ENCODE data around the gene CDK15. TPM values are rescaled to one million over a fixed set of nuclear protein-coding genes. Genes with fewer than 3 reads are reported as not detected.

CDK15 gene
- total RNA-seq, 4 donors from 2014 or later, result 0.11 to 0.29 TPM; not detected in 2

DNA sequence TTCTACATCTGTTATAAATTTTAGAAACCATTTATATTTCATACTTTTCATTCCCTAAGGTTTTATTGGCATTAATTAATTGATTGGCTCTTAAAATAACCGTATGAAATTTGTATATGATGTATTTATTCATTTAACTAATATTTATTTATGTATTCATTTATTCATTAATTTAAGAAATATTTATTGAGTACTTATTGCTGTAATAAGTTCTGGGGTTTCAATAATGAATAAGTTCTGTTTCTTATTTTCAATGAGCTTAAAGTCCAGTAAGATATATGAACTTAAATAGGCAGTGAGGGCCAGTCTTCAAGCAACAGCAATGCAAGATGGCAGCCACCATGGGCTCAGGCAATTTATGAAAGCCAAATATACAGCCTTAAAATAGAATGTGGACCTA lies 17.9 kb downstream of the CDK15 start:
- H3K4me1 ChIP-seq, result no peaks in the 10 kb centered on the region
- H3K36me3 ChIP-seq, result no peaks in the 10 kb centered on the region
- no peaks in the 10 kb centered on the region for H3K27me3 ChIP-seq
- H3K27ac ChIP-seq, result no peak overlapping the region
- no peak for DNase-seq
- no peak overlapping the region for H3K4me3 ChIP-seq
- in situ Hi-C loops (cut with MboI; ENCODE audit: low sequenced_read_pairs in 4 of 4), result no loop called here
- intact Hi-C loops (cut with DNase I; ENCODE audit: low total_unique reads), result no loop called here
- no peaks in the 10 kb centered on the region for H3K9me3 ChIP-seq
- TF ChIP-seq, protein P1, sequence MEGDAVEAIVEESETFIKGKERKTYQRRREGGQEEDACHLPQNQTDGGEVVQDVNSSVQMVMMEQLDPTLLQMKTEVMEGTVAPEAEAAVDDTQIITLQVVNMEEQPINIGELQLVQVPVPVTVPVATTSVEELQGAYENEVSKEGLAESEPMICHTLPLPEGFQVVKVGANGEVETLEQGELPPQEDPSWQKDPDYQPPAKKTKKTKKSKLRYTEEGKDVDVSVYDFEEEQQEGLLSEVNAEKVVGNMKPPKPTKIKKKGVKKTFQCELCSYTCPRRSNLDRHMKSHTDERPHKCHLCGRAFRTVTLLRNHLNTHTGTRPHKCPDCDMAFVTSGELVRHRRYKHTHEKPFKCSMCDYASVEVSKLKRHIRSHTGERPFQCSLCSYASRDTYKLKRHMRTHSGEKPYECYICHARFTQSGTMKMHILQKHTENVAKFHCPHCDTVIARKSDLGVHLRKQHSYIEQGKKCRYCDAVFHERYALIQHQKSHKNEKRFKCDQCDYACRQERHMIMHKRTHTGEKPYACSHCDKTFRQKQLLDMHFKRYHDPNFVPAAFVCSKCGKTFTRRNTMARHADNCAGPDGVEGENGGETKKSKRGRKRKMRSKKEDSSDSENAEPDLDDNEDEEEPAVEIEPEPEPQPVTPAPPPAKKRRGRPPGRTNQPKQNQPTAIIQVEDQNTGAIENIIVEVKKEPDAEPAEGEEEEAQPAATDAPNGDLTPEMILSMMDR (IDR thresholded peaks at IDR 0.05 in 4 of 5, conservative IDR thresholded peaks at IDR 0.05 in 1 of 5), result no peak
- TF ChIP-seq POLR2A (IDR thresholded peaks at IDR 0.05), result no peak
- ATAC-seq, result no peak

DNA sequence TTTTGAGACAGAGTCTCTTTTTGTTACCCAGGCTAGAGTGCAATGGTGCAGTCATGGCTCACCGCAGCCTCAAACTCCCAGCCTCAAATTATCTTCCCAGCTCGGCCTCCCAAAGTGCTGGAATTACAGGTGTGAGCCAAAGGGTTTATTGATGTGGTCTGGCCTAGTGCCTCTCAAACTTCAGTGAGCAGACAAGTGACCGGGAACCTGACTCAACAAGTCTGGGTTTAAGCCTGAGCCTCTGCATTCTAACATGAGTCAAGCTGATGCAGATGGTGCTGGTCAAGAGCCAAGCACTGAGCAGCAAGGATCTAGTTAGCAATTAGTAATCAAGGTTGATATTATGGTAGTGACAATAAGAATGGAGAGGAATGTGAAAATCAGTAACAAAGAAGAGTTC lies 21.3 kb downstream of the CDK15 start:
- no peak for ATAC-seq
- Histone ChIP-seq H3K27me3 (no peaks in the 10 kb centered on the region), H3K36me3 (no peaks in the 10 kb centered on the region), H3K27ac (no peak overlapping the region), H3K4me3 (no peak overlapping the region), H3K9me3 (no peaks in the 10 kb centered on the region), H3K4me1 (no peaks in the 10 kb centered on the region)
- no peak for DNase-seq
- TF ChIP-seq, protein P1 (IDR thresholded peaks at IDR 0.05 in 4 of 5, conservative IDR thresholded peaks at IDR 0.05 in 1 of 5), result no peak
- TF ChIP-seq POLR2A (IDR thresholded peaks at IDR 0.05), result no peak
- intact Hi-C loops (cut with DNase I; ENCODE audit: low total_unique reads) (no loop called here), in situ Hi-C loops (cut with MboI; ENCODE audit: low sequenced_read_pairs in 4 of 4) (no loop called here)

DNA sequence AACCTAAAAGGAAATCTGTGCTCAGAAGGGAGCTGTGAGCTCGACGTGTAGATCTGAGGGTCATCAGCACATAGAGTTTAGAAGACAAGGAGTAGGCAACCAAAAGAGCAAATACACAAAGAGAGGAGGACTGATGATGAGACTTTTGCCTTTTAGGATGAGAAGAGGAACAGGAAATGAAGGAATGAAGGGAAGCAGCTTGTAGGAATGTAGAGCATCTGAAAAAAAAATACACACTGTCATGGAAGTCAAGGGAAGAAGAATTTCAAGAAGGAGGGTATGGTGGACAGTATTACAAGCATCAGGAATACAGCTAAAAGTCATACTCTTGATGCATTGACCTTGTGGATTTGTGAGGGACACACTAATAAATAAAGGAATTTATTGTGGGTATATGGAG lies 21.9 kb downstream of the CDK15 start:
- TF ChIP-seq POLR2A (IDR thresholded peaks at IDR 0.05), result no peak
- TF ChIP-seq, protein P1 (IDR thresholded peaks at IDR 0.05 in 4 of 5, conservative IDR thresholded peaks at IDR 0.05 in 1 of 5), result no peak
- in situ Hi-C loops (cut with MboI; ENCODE audit: low sequenced_read_pairs in 4 of 4), result no loop called here
- Histone ChIP-seq H3K4me1 (no peaks in the 10 kb centered on the region), H3K9me3 (no peaks in the 10 kb centered on the region), H3K27ac (no peak overlapping the region), H3K36me3 (no peaks in the 10 kb centered on the region), H3K27me3 (no peaks in the 10 kb centered on the region), H3K4me3 (no peak overlapping the region)
- DNase-seq (no peak), ATAC-seq (no peak)
- intact Hi-C loops (cut with DNase I; ENCODE audit: low total_unique reads), result no loop called here

DNA sequence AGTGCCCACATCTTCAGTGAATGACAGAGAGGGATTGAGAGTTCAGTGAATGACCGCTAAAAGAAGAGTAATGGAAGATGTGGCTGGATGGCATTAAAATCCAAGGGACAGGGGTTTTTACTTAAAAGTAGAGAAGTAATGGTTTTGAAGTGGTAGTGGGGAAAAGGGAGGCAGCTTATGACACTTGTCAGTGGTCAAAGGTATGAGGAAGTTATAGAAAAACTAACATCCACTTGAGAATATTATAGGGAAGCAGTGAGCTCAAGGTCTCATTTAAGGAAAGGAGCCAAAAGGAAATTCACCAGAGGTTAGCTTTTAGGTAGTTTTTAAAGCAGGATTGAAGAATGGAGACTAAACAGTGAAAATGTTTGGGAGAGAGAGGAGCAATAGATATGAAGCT lies 24.3 kb downstream of the CDK15 start:
- Histone ChIP-seq H3K27me3 (no peaks in the 10 kb centered on the region), H3K4me3 (no peak overlapping the region), H3K9me3 (no peaks in the 10 kb centered on the region), H3K4me1 (no peaks in the 10 kb centered on the region), H3K27ac (no peak overlapping the region), H3K36me3 (no peaks in the 10 kb centered on the region)
- intact Hi-C loops (cut with DNase I; ENCODE audit: low total_unique reads), result no loop called here
- no peak for ATAC-seq
- in situ Hi-C loops (cut with MboI; ENCODE audit: low sequenced_read_pairs in 4 of 4), result no loop called here
- TF ChIP-seq, protein P1 (IDR thresholded peaks at IDR 0.05 in 4 of 5, conservative IDR thresholded peaks at IDR 0.05 in 1 of 5), result no peak
- no peak for TF ChIP-seq POLR2A (IDR thresholded peaks at IDR 0.05)
- no peak for DNase-seq

DNA sequence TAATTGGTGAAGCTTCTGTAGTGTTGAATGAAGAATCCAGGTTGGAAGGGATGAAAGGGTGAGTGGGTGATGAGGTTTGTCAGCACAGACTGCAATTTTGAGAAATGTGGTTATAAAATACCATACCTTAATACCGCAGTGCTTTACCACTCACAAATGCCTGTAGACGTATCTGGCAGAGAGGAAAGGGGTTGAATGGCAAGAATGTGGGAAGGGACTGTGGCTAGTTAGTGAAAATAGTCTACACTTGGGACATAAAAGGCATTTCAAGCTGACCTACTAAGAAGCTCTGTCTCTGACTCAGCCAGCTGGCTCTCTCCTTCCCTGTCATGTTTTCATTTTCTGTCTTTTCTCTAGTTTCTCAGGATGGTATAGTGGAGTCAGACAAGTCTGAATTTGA lies 25.1 kb downstream of the CDK15 start:
- H3K27me3 ChIP-seq, result no peaks in the 10 kb centered on the region
- H3K27ac ChIP-seq, result no peak overlapping the region
- no peaks in the 10 kb centered on the region for H3K9me3 ChIP-seq
- DNase-seq (no peak), ATAC-seq (no peak)
- intact Hi-C loops (cut with DNase I; ENCODE audit: low total_unique reads), result no loop called here
- no peaks in the 10 kb centered on the region for H3K4me1 ChIP-seq
- H3K36me3 ChIP-seq, result no peaks in the 10 kb centered on the region
- in situ Hi-C loops (cut with MboI; ENCODE audit: low sequenced_read_pairs in 4 of 4), result no loop called here
- no peak overlapping the region for H3K4me3 ChIP-seq
- no peak for TF ChIP-seq POLR2A (IDR thresholded peaks at IDR 0.05)
- TF ChIP-seq, protein P1 (IDR thresholded peaks at IDR 0.05 in 4 of 5, conservative IDR thresholded peaks at IDR 0.05 in 1 of 5), result no peak

Measured in gastrocnemius medialis (tissue), 4 donors.